HK-2 (cell line): Measurements from ENCODE around the gene EP400.

Experiments
- DNase-seq: peaks from one replicate; pipeline ENCODE4 v3.0.0-alpha.2; 2018; ENCODE audit not compliant: unreplicated experiment

The EP400 gene

DNA sequence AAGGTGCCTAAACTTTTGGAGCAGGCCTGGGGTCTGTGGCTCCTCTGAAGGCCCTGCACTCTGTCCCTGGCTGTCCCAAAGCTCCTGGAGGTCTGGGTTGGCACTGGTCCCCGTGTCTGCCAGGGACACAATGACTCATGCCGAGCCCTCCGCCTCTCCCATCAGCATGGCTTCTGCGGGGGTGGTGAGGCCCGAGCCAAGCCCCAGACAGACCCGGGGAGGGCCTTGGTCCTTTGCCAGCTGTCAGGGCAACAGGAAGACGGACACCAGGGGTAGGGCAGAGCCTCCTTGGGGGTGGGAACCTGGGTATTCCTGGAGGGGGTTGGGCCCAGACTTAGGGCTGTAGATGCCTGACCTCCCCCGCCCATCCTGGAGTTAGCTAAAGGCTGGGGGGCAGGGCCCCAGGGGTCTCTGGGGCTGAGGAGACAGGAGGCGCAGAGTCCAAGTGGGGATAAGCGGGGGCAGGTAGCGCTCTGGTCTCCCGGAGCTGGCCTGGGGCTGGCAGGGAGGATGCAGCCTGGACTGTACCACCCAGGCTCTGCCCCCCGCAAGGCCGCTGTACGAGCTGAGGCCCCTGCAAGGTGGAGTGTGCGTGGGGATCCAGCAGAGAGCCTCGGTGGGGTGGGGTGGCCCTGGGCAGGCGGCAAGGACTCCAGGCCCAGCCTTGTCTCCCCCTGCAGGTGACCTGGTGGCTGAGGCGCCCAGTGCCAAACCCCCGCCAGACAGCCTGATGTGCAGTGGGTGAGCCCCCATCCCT, 37.0 kb upstream of the EP400 start:
- peak; percentile 92 for DNase-seq

DNA sequence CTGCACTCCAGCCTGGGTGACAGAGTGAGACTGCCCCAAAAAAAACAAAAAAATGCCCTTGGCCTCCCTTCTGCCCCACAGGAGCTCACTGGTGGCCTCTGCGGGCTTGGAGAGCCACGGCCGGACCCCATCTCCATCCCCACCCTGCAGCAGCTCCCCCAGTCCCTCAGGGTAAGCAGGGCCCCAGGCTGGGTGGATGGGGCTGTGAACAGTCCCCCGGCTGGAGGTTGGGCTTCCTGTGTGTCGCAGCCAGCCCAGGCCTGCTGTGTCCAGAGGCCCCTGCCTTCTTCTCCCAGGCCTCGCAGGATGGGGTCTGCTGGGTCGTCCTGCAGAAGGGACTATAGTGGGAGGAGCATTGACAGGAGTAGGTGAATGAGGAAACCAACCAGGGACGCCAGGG, 36.1 kb upstream of the EP400 start:
- DNase-seq: no peak

DNA sequence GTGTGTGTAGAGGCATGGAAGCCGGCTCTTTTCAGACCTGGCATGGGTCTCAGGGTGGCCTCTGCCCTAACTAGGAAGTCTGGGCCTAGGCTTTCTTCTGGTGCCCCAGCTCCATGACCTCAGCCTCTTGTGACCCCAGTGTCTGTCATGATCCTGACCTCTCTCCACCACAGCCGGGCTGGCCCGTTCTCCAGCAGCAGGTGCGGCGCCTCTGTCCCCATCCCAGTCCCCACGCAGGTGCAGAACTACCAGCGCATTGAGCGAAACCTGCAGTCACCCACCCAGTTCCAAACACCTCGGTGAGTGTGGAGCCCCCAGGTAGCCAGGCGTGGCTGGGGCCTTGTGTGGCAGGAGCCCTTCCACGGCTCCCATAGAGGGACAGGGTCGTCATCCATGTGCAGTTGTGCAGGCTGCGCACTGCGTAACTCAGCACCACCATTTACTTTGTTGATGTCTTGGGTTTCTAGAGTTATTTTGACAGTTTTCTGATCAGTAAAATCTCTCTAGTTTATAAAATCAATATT, 35.5 kb upstream of the EP400 start:
- DNase-seq: no peak

DNA sequence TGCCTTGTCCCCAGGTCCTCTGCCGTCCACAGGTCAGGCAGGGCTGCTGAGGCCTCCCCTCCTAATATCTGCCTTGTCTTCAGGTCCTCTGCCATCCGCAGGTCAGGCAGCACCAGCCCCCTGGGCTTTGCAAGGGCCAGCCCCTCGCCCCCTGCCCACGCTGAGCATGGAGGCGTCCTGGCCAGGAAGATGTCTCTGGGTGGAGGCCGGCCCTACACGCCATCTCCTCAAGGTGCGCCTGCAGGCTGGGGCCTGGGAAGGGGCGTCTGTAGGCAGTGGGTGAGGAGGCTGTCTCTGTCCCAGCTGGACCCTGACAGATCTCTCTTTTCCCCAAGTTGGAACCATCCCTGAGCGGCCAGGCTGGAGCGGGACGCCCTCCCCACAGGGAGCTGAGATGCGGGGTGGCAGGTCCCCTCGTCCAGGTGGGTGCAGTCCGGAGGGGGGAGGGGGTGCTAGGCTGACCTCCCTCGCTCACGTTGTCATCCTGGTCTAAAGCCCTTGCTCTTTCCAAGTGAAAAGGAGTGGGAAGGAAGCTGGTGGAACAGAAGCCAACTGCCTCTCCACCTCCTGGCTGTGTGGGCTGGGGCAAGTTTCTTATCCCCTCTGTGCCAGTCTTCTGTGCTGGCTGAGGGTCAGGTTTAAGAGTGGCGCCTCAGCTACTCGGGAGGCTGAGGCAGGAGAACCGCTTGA, 34.6 kb upstream of the EP400 start:
- no peak for DNase-seq

DNA sequence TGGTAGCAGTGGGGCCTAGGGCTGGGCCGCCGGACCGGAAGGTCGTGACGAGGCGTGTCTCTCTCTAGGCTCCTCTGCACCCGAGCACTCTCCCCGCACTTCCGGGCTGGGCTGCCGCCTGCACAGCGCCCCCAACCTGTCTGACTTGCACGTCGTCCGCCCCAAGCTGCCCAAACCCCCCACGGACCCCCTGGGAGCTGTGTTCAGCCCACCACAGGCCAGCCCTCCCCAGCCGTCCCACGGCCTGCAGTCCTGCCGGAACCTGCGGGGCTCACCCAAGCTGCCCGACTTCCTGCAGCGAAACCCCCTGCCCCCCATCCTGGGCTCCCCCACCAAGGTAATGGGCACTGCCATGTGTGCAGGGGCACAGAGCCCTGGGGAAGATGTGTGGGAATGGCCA, 33.9 kb upstream of the EP400 start:
- no peak for DNase-seq

DNA sequence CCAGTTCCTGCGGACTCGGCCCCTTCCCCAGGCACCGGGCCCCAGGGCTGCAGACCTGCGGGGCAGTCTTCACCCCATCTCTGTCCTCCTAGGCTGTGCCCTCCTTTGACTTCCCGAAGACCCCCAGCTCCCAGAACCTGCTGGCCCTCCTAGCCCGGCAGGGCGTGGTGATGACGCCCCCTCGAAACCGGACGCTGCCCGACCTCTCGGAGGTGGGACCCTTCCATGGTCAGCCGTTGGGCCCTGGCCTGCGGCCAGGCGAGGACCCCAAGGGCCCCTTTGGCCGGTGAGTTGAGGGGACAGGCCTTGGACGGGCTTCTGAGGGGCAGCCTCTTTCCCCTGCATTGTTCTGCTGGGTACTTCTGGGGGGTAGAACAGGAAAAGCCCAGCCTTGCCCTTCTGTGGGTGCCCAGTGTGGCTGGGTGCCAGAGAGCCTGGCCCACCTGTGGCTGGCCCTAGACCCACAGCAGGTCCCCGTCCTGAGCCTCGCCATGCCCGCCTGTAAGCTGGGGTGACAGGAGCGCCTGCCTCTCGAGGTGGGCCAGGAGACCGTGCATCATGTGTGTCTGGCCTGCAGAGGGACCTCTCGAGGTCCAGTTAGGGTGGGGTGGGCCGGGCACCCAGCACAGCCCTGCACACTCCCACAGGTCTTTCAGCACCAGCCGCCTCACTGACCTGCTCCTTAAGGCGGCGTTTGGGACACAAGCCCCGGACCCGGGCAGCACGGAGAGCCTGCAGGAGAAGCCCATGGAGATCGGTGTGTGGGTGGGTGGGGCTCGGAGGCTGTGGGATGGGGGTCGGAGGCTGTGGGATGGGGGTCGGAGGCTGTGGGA, 33.2 kb upstream of the EP400 start:
- no peak for DNase-seq

DNA sequence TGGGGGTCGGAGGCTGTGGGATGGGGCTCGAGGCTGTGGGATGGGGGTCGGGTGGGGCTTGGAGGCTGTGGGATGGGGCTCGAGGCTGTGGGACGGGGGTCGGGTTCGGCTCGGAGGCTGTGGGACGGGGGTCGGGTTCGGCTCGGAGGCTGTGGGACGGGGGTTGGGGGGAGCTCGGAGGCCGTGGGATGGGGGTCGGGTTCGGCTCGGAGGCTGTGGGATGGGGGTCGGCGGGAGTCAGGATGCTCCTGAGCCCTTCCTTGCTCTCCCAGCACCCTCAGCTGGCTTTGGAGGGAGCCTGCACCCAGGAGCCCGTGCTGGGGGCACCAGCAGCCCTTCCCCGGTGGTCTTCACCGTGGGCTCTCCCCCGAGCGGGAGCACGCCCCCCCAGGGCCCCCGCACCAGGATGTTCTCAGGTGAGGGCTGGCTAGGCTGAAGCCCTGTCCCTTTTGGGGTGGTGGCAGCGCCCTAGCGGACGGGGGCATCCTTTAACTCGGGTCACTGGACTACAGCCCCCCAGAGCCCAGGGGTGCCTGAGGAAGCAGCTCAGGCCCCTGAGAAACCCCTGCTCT, 32.5 kb upstream of the EP400 start:
- DNase-seq: no peak

DNA sequence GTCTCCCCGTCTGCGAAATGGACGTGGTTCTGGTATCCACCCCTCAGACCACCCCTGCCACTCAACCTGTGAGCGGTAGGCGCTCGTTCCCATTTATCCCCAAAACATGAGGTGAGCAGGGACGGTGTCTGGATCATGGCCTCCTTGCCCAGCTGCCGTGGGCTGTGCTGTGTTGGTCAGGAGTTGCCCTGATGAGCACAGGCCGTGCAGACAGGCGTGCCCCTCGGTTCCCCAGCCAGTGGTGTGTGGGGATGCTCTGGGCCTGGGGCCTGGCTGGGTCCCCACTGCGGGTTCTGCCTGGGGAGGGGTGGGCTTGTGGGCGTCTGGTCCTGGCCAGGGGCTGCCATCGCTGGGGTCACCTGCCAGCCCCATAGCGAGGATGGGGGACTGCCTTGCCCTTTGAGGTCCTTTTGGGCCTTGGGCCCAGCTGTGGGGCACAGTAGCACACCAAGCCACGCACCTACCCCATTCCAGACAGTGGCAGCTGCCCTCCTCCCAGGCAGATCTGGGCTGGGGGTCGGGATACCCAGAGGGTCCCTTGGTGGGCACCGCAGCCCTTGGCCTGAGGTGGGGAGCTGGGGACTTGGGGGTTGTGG, 31.9 kb upstream of the EP400 start:
- DNase-seq: no peak

DNA sequence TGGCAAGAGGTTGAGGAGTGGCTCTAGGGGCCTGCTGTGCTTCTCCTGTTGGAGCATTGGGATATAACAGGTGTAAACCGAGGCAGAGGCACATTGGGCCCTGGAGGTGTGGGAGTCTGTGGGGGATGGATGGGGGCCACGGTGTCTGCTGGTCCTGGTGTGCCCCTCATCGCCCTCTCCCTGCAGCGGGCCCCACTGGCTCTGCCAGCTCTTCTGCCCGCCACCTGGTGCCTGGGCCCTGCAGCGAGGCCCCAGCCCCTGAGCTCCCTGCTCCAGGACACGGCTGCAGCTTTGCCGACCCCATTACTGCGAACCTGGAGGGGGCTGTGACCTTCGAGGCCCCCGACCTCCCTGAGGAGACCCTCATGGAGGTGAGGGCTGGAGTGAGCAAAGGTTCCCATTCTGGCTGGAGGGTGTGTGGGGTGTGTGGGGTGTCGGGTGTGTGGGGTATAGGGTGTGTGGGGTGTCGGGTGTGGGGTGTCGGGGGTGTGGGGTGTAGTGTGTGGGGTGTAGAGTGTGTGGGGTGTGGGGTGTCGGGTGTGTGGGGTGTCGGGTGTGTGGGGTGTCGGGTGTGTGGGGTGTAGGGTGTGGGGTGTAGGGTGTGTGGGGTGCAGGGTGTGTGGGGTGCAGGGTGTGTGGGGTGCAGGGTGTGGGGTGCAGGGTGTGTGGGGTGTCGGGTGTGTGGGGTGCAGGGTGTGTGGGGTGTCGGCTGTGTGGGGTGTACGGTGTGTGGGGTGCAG, 31.3 kb upstream of the EP400 start:
- no peak for DNase-seq

DNA sequence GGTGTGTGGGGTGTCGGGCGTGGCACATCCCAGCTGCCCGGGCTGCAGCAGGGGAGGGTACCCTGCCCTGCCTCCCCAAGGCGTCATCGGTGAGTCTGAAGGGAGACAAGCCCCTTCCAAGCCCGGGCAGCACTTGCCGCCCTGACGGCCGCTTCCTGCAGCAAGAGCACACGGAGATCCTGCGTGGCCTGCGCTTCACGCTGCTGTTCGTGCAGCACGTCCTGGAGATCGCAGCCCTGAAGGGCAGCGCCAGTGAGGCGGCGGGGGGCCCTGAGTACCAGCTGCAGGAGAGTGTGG, 30.7 kb upstream of the EP400 start:
- DNase-seq: no peak

DNA sequence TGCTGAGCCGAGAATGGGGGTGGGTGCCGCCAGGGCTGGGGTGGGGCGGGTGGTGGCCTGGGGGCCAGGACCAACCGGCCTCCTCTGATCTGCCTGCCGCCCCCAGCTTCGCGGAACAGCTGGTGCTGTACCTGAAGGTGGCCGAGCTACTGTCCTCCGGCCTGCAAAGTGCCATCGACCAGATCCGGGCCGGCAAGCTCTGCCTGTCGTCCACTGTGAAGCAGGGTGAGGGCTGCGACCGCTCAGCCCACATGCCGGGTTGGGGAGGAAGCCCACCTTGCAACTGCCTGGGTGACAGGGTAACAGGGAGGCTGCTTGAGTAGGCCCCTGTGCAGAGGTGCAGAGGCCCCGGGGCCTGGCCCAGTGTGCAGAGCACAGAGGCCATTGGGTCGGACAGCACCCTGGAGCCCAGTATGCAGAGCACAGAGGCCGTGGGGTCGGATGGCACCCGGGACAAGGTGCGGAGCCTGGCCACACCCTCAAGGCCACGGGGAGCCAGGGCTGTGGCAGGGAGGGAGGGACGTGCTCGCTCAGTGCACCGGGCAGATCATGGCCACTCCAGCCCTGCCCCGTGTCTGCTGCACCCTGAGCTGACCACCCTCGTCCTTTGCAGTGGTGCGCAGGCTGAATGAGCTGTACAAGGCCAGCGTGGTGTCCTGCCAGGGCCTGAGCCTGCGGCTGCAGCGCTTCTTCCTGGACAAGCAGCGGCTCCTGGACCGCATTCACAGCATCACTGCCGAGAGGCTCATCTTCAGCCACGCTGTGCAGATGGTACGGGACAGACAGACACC, 30.2 kb upstream of the EP400 start:
- no peak for DNase-seq

DNA sequence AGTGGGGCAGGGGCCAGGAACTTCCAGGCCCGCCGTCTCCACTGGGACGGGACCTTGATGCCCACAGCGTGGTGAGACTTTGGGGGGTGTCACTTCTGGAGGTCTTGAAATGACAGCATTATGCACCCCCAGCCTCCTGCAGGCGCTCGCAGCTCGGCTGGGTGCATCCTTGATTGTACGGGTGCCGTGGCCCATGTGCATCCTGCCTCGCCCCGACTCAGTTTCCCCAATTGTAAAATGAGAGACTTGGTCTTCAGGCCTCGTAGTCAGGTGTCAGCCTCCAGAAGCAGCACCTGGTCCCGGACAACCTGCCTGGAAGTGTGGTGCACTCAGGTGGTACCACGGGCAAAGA, 29.6 kb upstream of the EP400 start:
- no peak for DNase-seq

DNA sequence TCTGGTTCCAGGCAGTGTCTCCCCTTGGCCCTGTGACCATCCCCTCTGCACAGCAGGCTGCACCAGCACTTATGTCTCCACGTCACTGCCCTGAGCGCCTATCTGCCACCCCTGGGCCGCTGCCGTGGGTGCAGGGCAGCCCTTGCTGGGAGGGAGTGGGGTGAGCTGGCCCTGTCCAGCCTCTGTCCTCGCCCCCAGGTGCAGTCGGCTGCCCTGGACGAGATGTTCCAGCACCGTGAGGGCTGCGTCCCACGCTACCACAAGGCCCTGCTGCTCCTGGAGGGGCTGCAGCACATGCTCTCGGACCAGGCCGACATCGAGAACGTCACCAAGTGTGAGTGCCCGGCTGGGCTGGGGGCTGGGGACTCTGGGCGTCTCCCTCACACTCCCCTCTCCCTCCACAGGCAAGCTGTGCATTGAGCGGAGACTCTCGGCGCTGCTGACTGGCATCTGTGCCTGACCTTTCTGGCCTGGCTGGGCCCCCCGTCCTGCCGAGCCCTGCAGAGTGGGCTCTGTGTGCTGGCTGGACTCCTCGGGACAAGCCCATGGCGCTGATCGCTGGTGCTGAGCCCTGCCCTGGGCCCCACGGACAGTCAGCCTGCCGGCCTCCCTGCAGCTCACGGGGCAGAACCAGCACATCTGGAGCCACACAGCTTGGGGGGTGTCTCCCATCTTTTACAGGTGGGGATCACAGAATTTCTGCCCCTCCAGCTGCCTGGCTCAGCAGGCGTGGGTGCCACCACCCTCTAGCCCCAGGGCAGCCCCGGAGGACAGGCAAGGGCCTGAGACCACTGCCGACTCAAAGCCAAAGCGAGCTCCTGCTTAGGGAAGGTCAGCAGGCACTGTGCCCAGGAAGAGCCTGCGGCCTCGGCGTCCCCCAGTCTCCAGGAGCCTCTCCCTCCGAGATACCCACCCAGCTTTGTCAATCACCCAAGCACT, 28.6 kb upstream of the EP400 start:
- no peak for DNase-seq

DNA sequence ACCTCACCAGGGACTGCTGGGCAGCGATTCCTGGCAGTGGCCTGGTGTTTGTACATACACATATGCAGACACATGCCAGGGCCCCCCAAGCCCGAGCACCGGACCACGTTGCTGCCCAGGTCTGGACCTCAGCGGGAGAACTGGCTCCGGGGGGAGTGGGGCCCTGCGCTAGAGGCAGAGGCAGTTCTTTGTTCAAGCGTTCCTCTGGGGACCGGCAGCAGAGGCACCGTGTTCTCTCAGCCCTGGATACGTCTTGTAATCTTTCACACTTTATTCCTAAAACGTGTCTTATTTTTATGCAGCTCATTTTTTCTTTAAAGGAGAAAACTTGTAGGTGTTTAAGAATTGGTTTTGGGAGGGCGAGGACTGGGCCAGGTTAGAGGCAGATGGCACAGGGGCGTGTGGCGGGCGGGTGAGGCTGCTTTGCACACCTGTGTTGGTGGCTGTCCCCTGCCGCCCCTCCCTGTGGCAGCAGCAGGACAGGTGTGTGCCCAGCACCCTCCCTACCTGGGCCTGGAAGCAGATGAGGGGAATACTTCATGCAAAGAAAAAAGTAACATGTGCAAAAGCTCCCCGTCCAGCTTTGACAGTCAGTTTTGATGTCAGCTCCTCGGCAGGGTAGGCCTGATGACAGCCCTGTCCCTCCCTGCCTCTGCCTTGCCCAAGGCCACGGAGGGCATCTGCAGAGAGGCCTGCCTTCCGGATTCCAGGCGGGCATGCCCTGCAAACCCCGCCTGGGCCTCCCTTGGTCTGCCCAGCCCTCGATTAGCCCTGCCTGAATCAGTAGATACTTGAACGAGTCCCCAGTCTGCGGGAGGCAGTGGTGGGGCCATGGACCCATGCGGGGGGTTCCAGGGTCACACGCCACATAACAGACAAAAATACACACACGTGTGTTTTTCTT, 27.6 kb upstream of the EP400 start:
- no peak for DNase-seq

DNA sequence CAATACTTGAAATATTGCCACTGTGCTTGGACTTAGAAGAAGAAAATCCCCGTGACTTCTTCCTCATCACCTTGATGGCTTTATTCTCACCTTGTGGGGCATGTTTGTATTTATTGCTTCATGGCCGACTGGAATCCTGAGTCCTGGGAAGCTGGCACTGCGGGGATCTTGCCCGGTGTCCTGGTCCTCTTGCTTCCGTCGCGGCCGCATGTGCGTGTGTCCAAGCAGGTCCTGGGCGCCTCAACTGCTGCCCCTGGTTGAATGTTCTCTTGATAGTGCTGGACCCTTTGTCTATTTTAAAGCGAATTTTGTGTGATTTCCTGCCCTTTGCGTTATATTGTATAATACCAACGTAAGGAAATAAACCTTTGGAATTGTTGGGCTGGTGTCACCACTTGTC, 27.0 kb upstream of the EP400 start:
- DNase-seq: no peak

DNA sequence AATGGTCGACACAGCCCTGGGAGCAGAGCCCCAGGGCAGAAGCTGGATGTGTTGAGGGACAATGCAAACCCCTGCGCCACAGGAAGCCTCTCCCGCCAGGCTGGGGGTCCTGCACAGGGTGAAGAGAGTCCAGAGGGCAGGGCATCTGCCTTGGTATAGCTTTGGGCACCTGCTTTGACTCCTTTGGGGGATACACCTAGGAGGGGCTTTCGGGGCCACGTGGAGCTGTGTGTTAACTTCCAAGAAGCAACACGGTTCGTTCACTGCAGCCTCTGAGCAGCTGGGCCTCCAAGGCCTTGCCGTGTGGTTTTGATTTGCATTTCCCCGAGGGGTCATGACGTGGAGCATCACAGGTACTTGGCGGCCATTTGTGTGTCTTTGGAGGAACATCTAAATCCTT, 26.5 kb upstream of the EP400 start:
- DNase-seq: no peak

DNA sequence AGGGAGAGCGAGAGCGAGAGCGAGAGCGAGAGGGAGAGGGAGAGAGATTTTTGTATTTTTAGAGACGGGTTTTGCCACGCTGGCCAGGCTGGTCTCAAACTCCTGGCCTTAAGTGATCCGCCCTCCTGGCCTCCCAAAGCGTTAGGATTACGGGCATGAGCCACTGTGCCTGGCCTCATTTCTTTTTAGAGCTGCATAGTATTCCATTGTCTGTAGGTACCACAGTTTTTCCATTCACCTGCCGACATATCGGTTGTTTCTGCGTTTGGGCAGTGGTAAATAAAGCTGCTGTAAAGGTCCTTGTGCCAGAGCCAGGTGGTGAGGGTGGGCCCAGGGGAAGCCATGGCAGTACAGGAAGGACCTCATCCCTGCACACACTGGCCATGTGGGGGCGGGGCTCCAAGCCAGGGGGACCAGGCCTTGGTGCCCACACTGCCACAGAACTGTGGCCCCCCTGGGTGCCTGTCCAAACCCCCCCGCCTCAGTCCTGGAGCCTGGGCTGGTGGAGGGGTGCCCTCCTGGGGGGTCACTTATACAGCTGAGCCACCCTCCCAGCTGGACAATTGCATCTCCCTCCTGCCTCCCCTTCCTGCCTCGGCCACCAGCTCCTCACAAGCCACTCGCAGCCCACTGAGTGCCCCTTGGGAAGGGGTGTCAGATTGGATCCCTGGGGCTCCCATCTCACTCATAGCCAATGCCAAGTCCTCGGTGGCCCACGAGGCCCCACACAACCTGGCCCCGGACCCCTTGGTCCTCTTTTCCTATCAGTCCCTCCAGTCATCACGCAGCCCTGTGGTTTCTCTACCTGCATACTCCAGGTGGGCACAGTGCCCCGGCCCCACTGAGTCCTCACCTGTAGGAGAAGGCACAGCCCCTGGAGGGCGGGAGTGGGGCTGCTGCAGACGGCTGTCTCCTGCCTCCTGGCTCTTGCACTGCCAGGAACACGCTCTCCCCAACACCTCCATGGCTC, 22.3 kb upstream of the EP400 start:
- DNase-seq: no peak
